Esophagus squamous epithelium (tissue), 4 donors: Measurements from ENCODE around the gene GLYATL1.

ENCODE experiments used
- CTCF ChIP-seq, 6 experiments: fragments of 450-650 bp in 4 of 6; fragments of 200-600 bp in 2 of 6; sonication (generic) in 2 of 6; IDR thresholded peaks; one replicate each; pipeline ENCODE4 v1.5.1; 2016 to 2019; ENCODE audit warnings: antibody characterized with exemption in 6 of 6, mild to moderate bottlenecking in 4 of 6, moderate library complexity in 4 of 6
- POLR2A ChIP-seq, 4 donors: fragments of 450-650 bp; IDR thresholded peaks; one replicate each; pipeline ENCODE4 v1.6.1; 2017; ENCODE audit warnings: antibody characterized with exemption in 4 of 4, mild to moderate bottlenecking in 4 of 4, moderate library complexity in 3 of 4

GRCh38 chr11:58917159-58917783, 22.0 kb upstream of the GLYATL1 start:
- TF ChIP-seq CTCF (IDR thresholded peaks at IDR 0.05) (no peak), POLR2A (IDR thresholded peaks at IDR 0.05) (no peak)
